Tibial artery (tissue), 4 donors: ENCODE results near the gene P2RX1.

Experiments used
- DNase-seq, 2 donors: peaks; one replicate each; pipeline ENCODE4 v3.0.0-alpha.2; 2019
- H3K27ac ChIP-seq, 2 donors: fragments of 200-600 bp; sonication (generic) in 1 of 2; 1 replicate in 1 of 2; 2 replicates in 1 of 2; pipeline ENCODE4 v1.5.1; 2018 to 2019; ENCODE audit warnings: mild to moderate bottlenecking in 1 of 2
- H3K27me3 ChIP-seq, 2 donors: fragments of 200-600 bp; sonication (generic) in 1 of 2; one replicate each; pipeline versions ENCODE4 v1.5.1 to v1.6.0; 2016 to 2019
- H3K36me3 ChIP-seq, 3 donors: fragments of 200-600 bp; sonication (generic) in 2 of 3; one replicate each; pipeline ENCODE4 v1.5.1; 2016 to 2019; ENCODE audit warnings: mild to moderate bottlenecking in 2 of 3
- H3K4me1 ChIP-seq, 4 donors: fragments of 200-600 bp; sonication (generic) in 2 of 4; 1 replicate in 3 of 4; 2 replicates in 1 of 4; pipeline ENCODE4 v1.5.1; 2016 to 2019
- H3K4me3 ChIP-seq, 2 donors: fragments of 200-600 bp; sonication (generic) in 1 of 2; 1 replicate in 1 of 2; 2 replicates in 1 of 2; pipeline ENCODE4 v1.5.1; 2018 to 2019; ENCODE audit warnings: mild to moderate bottlenecking in 2 of 2
- H3K9me3 ChIP-seq, 3 donors: fragments of 200-600 bp; sonication (generic) in 1 of 3; one replicate each; pipeline ENCODE4 v1.5.1; 2016 to 2019
- CTCF ChIP-seq, 2 experiments: fragments of 200-600 bp in 1 of 2; fragments of 450-650 bp in 1 of 2; IDR thresholded peaks; one replicate each; pipeline ENCODE4 v1.5.1; 2017 to 2019; ENCODE audit warnings: antibody characterized with exemption in 2 of 2, mild to moderate bottlenecking in 1 of 2, moderate library complexity in 1 of 2
- intact Hi-C: fragments of 100-400 bp; cut with DNase I; formaldehyde crosslinking; loops from one replicate; pipeline ENCODE4 v1.15.0; 2023; ENCODE audit warnings: low total_unique reads

P2RX1 gene

DNA sequence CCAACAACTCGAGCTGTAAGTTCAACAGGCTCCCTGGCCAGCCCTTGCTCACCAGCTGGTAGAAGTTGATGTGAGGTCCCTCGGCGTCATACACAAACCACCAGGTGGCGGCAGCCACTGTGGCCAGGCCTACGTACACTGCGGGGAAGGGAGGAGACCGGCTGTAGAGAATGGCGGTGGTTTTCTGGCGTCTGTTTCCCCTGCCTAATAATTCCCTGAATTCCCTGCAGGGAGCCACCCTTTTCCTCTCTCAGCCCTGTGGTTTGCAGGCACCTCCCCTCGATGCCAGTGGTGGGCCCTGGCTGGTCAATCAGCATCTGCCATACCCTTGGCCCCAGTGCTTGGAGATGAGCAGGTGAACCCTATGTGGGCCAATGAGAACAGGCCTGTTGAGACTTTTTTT lies 18.9 kb upstream of the P2RX1 start:
- DNase-seq: no peak
- TF ChIP-seq CTCF (IDR thresholded peaks at IDR 0.05): peak; percentile 55 to 58
- Histone ChIP-seq H3K36me3 (peaks cover 0 to 58% (median 29%) of the 10 kb centered on the region in 3 donors), H3K27ac (no peak overlapping the region), H3K4me1 (no peaks in the 10 kb centered on the region), H3K9me3 (no peaks in the 10 kb centered on the region), H3K4me3 (no peak overlapping the region), H3K27me3 (no peaks in the 10 kb centered on the region)
- intact Hi-C loops: no loop called here

DNA sequence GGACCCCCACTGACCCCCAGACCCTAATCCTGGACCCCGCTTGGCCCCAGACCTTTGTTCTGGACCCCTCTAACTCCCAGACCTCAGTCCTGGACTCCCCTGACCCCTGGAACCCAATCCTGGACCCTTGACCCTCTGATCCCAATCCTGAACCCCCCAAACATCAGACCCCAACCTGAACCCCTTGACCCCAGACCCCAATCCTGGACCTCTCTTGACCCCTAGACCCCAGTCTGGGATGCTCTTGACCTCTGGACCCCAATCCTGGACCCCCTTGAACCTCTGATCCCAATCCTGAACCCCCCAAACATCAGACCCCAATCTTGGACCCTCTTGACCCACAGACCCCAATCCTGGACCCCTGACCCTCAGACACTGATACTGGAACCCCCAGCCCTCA lies 13.5 kb upstream of the P2RX1 start:
- H3K4me3 ChIP-seq: no peak overlapping the region
- intact Hi-C loops: no loop called here

DNA sequence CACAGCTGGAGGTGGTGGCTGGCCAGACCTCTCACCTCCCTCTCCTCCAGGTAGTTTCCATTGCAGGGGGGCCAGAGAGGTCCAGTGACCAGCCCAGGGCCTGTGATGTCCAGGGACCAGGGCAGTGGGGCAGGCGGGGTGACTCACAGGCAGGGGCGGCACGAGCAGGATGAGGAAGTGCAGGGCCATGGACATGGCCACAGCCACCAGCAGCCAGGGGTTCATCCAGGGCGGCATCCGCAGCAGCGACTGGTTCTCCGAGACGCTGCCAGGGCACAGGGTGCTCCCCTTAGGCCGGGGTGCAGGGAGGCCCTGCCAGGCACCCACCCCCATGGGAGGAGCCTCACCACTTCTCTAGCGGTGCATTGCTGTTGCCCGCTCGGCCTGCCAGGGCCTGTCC lies 12.9 kb upstream of the P2RX1 start:
- H3K4me3 ChIP-seq: no peak overlapping the region
- TF ChIP-seq CTCF (IDR thresholded peaks at IDR 0.05): no peak

More for the DNA sequence above, 13.5 kb upstream of the P2RX1 start:
- no peak for TF ChIP-seq CTCF (IDR thresholded peaks at IDR 0.05)
- Histone ChIP-seq H3K9me3 (no peaks in the 10 kb centered on the region), H3K36me3 (peaks cover 0 to 26% (median 5%) of the 10 kb centered on the region in 3 donors), H3K27me3 (no peaks in the 10 kb centered on the region), H3K27ac (no peak overlapping the region), H3K4me1 (peaks cover 0 to 38% (median 29%) of the 10 kb centered on the region in 4 donors)
- no peak for DNase-seq

GRCh38 chr17:3928406-3928805 lies 12.1 kb upstream of the P2RX1 start:
- H3K36me3 ChIP-seq: peaks cover 0 to 33% (median 5%) of the 10 kb centered on the region in 3 donors
- no peak overlapping the region for H3K4me3 ChIP-seq
- H3K27ac ChIP-seq: peak overlapping the region; percentile 49 to 74
- no peaks in the 10 kb centered on the region for H3K9me3 ChIP-seq
- H3K4me1 ChIP-seq: peaks cover 0 to 42% (median 29%) of the 10 kb centered on the region in 4 donors
- intact Hi-C loops: no loop called here
- DNase-seq: no peak
- H3K27me3 ChIP-seq: no peaks in the 10 kb centered on the region
- no peak for TF ChIP-seq CTCF (IDR thresholded peaks at IDR 0.05)

More for the DNA sequence above, 12.9 kb upstream of the P2RX1 start:
- H3K4me1 ChIP-seq: peaks cover 0 to 42% (median 29%) of the 10 kb centered on the region in 4 donors
- H3K9me3 ChIP-seq: no peaks in the 10 kb centered on the region
- no peaks in the 10 kb centered on the region for H3K27me3 ChIP-seq
- DNase-seq: no peak
- H3K36me3 ChIP-seq: peaks cover 0 to 32% (median 5%) of the 10 kb centered on the region in 3 donors
- intact Hi-C loops: no loop called here
- H3K27ac ChIP-seq: no peak overlapping the region

DNA sequence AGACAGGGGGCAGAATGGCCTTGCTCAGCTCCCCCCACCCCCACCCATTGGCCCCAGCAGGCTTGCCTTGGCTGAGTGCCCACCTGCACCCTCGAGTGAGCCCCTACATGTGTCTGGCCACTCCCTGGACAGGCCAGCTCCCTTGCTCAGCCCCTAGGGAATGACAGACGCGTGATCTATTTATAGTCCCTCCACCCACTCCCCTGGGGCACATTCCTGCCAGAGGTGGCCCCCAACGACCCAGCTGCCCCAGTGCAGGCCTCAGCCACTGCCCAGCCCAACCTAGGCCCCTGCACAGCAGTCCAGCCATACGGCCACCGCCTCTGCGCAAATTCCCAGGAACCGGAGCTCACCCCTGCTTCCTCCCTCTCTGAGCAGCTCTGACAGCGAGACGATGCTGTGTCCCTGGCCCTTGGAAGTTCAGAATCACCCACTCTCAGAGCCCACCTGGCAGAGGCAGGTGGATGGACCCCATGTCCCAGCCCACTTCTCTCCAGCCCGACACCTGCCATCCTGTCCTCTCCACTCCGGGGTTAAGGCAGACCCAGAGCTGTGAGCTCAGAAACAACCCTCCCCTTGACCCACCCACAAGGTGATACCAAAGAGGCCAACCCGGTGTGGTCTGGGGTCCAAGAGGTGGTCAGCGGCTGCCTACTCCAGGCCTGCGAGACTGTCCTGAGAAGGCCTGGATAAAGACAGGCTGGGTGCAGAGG lies 11.5 kb upstream of the P2RX1 start:
- intact Hi-C loops: no loop called here
- peaks cover 0 to 43% (median 31%) of the 10 kb centered on the region in 4 donors for H3K4me1 ChIP-seq
- no peak for TF ChIP-seq CTCF (IDR thresholded peaks at IDR 0.05)
- DNase-seq: peak in 1 of 2 donors; percentile 86
- H3K27me3 ChIP-seq: no peaks in the 10 kb centered on the region
- no peak overlapping the region for H3K4me3 ChIP-seq
- peak overlapping the region; percentile 49 to 74 for H3K27ac ChIP-seq
- H3K36me3 ChIP-seq: peaks cover 0 to 31% (median 5%) of the 10 kb centered on the region in 3 donors
- H3K9me3 ChIP-seq: no peaks in the 10 kb centered on the region
